ENCODE measurements around the gene SPSB4.

DNA sequence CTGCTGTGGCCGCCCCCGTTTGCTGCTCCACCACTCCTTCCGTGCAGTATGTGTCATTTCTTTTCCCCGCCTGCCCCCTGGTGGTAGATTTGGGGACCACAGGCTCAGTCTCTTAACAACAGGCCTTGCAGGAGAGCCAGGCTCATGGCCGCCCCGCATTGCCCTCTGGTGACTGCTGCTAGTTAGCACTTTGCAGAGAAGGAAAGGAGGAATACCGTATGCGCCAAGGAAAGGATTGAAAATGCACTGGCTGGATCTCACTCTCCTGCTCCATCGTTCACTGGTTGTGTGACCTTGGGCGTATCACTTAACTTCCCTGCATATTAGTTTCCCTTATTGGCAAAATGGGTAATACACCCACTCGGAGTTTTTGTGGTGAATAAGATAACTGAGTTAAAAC, 141.2 kb downstream of the SPSB4 start:
- TF ChIP-seq POLR2A (IDR thresholded peaks at IDR 0.05) = no peak
- TF ChIP-seq, protein P1, sequence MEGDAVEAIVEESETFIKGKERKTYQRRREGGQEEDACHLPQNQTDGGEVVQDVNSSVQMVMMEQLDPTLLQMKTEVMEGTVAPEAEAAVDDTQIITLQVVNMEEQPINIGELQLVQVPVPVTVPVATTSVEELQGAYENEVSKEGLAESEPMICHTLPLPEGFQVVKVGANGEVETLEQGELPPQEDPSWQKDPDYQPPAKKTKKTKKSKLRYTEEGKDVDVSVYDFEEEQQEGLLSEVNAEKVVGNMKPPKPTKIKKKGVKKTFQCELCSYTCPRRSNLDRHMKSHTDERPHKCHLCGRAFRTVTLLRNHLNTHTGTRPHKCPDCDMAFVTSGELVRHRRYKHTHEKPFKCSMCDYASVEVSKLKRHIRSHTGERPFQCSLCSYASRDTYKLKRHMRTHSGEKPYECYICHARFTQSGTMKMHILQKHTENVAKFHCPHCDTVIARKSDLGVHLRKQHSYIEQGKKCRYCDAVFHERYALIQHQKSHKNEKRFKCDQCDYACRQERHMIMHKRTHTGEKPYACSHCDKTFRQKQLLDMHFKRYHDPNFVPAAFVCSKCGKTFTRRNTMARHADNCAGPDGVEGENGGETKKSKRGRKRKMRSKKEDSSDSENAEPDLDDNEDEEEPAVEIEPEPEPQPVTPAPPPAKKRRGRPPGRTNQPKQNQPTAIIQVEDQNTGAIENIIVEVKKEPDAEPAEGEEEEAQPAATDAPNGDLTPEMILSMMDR (IDR thresholded peaks at IDR 0.05) = peak; percentile 94 to 100 (median 99)

Measured in vagina (tissue), 2 donors.